ENCODE results near the gene RAB20. TPM values are rescaled to one million over a fixed set of nuclear protein-coding genes. Genes with fewer than 3 reads are reported as not detected.

RAB20 gene
- total RNA-seq, 1 experiment from 2014 or later, result 12.3 TPM

DNA sequence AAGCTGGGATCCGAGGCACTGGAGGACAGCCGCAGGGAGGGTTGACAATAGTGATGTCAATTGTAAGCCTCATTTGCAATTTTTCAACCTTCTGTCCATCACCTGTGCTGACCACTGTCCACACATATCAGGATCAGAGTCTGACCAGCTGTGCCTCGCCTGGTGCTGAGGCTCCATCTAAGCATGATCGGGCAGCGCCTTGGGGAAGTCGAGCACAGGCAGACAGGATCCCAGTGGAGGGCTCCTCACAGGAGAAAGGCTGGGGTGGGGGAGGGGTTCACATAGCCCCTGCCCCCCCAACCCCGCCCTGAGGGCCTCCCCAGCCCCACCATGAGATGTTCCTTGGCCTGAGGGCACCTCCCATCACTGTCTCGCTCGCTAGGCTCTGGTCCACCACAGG, 60.3 kb downstream of the RAB20 start:
- peaks cover 55 to 78% (median 68%) of the 10 kb centered on the region in 3 experiments for H3K36me3 Mint-ChIP-seq (ENCODE audit: insufficient read depth in 1 of 3, low read depth in 3 of 3)
- H3K9ac ChIP-seq (ENCODE audit: extremely low read depth, insufficient read length, low read length), result no peak overlapping the region

More for the DNA sequence above, 60.3 kb downstream of the RAB20 start:
- WGBS (ENCODE audit: extremely low coverage, insufficient read length, low lambda C conversion rate), result no CpG with 5 or more reads among the region's 9 CpGs
- TF ChIP-seq, protein P1, sequence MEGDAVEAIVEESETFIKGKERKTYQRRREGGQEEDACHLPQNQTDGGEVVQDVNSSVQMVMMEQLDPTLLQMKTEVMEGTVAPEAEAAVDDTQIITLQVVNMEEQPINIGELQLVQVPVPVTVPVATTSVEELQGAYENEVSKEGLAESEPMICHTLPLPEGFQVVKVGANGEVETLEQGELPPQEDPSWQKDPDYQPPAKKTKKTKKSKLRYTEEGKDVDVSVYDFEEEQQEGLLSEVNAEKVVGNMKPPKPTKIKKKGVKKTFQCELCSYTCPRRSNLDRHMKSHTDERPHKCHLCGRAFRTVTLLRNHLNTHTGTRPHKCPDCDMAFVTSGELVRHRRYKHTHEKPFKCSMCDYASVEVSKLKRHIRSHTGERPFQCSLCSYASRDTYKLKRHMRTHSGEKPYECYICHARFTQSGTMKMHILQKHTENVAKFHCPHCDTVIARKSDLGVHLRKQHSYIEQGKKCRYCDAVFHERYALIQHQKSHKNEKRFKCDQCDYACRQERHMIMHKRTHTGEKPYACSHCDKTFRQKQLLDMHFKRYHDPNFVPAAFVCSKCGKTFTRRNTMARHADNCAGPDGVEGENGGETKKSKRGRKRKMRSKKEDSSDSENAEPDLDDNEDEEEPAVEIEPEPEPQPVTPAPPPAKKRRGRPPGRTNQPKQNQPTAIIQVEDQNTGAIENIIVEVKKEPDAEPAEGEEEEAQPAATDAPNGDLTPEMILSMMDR (conservative IDR thresholded peaks at IDR 0.05), result no peak
- H3T11ph ChIP-seq (ENCODE audit: low read length), result no peak overlapping the region
- no peak overlapping the region for H4K5ac ChIP-seq (ENCODE audit: insufficient read length, low read depth, low read length)
- no peak overlapping the region for H4K8ac ChIP-seq (replicated peaks; ENCODE audit: insufficient read length, low read depth, low read length)
- H3K27me3 Mint-ChIP-seq (ENCODE audit: low read depth), result no peaks in the 10 kb centered on the region
- H3K79me2 ChIP-seq (ENCODE audit: insufficient read depth, low read length), result no peaks in the 10 kb centered on the region
- no peak overlapping the region for H3K27ac Mint-ChIP-seq
- no peak overlapping the region for H4K91ac ChIP-seq (ENCODE audit: insufficient read length, low read depth, low read length)
- H3K4me1 Mint-ChIP-seq, result no peaks in the 10 kb centered on the region
- no peak overlapping the region for H2BK15ac ChIP-seq (ENCODE audit: low read depth, low read length)
- no peak overlapping the region for H2AFZ ChIP-seq (ENCODE audit: low read length)
- H4K20me1 ChIP-seq (ENCODE audit: control insufficient read depth, insufficient read depth, insufficient read length), result no peaks in the 10 kb centered on the region
- DNase-seq, result no peak
- H3K79me1 ChIP-seq (ENCODE audit: insufficient read depth, low read depth, low read length, poor library complexity, severe bottlenecking), result no peaks in the 10 kb centered on the region
- H2BK5ac ChIP-seq (ENCODE audit: insufficient read length, low read length), result no peak overlapping the region
- no peak overlapping the region for H2AK5ac ChIP-seq (ENCODE audit: insufficient read length, low read length)
- no peak overlapping the region for H3K18ac ChIP-seq (ENCODE audit: insufficient read length, low read depth, low read length)
- H3K23ac ChIP-seq (ENCODE audit: insufficient read length, low read depth, low read length), result no peak overlapping the region
- H3K4me3 Mint-ChIP-seq, result no peak overlapping the region
- H3K27ac ChIP-seq (ENCODE audit: insufficient read length, low read depth, low read length), result no peak overlapping the region
- H3K23me2 ChIP-seq (ENCODE audit: insufficient read length, low read depth, low read length, poor library complexity, severe bottlenecking), result no peaks in the 10 kb centered on the region
- H2BK20ac ChIP-seq (ENCODE audit: low read depth, low read length, poor library complexity, severe bottlenecking), result no peak overlapping the region
- no peaks in the 10 kb centered on the region for H3K9me3 ChIP-seq (ENCODE audit: control insufficient read depth, low read depth, low read length)
- no peak overlapping the region for H3K56ac ChIP-seq (ENCODE audit: insufficient read length, low read depth, low read length)
- H3K4me2 ChIP-seq (ENCODE audit: insufficient read depth, insufficient read length, low read length), result no peak overlapping the region
- no peaks in the 10 kb centered on the region for H3K4me1 ChIP-seq (ENCODE audit: insufficient read depth, low read length)
- no peak overlapping the region for H2BK120ac ChIP-seq (ENCODE audit: low read depth, low read length, poor library complexity, severe bottlenecking)
- no peak overlapping the region for H3K4ac ChIP-seq (ENCODE audit: low read depth, low read length)
- no peaks in the 10 kb centered on the region for H3K27me3 ChIP-seq (ENCODE audit: insufficient read depth, low read length)
- no peak overlapping the region for H3K14ac ChIP-seq (ENCODE audit: insufficient read depth, low read length)
- no peak overlapping the region for H2BK12ac ChIP-seq (ENCODE audit: insufficient read length, low read depth, low read length)
- peaks cover 0 to 9% of the 10 kb centered on the region in 2 experiments; a peak in 1 of 5 replicates for H3K9me3 Mint-ChIP-seq
